Measurements from ENCODE around the gene BRIP1.

DNA sequence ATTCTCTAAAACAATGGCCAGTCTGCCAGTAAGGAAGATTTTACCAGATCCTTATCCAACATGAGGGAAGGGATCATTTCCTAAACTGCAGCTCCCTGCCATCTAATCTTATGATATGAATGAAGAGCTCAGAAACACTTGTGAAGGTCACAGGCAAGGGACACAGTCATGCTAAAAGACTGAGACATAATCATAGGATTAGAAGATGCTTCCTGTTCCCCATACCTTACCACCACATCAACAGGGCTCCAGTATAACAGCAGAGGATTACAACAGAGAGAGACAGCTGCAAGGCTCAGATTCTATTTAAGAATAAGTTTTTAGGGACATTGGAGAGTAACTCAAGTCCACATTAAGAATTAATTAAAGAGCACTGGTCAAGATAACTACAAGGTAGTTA is 93.3 kb downstream of the BRIP1 start:
- TF ChIP-seq, protein P1, sequence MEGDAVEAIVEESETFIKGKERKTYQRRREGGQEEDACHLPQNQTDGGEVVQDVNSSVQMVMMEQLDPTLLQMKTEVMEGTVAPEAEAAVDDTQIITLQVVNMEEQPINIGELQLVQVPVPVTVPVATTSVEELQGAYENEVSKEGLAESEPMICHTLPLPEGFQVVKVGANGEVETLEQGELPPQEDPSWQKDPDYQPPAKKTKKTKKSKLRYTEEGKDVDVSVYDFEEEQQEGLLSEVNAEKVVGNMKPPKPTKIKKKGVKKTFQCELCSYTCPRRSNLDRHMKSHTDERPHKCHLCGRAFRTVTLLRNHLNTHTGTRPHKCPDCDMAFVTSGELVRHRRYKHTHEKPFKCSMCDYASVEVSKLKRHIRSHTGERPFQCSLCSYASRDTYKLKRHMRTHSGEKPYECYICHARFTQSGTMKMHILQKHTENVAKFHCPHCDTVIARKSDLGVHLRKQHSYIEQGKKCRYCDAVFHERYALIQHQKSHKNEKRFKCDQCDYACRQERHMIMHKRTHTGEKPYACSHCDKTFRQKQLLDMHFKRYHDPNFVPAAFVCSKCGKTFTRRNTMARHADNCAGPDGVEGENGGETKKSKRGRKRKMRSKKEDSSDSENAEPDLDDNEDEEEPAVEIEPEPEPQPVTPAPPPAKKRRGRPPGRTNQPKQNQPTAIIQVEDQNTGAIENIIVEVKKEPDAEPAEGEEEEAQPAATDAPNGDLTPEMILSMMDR (conservative IDR thresholded peaks at IDR 0.05; ENCODE audit: low read depth in 2 of 2): no peak
- TF ChIP-seq ETS1 (IDR thresholded peaks at IDR 0.05) (no peak), ZNF331 (CRISPR knock-in tag; IDR thresholded peaks at IDR 0.05; ENCODE audit: low read depth) (no peak), EZH2 (IDR thresholded peaks at IDR 0.05; ENCODE audit: low read depth, unreplicated experiment) (no peak), POLR2AphosphoS5 (IDR thresholded peaks at IDR 0.05; ENCODE audit: low read depth) (no peak), EZH2phosphoT487 (IDR thresholded peaks at IDR 0.05; ENCODE audit: unreplicated experiment) (no peak), STAT1 (IDR thresholded peaks at IDR 0.05; ENCODE audit: unreplicated experiment) (no peak), CREB1 (CRISPR knock-in tag; IDR thresholded peaks at IDR 0.05; ENCODE audit: low read depth) (no peak), JUNB (IDR thresholded peaks at IDR 0.05; ENCODE audit: unreplicated experiment) (no peak)
- TF ChIP-seq, protein P2, sequence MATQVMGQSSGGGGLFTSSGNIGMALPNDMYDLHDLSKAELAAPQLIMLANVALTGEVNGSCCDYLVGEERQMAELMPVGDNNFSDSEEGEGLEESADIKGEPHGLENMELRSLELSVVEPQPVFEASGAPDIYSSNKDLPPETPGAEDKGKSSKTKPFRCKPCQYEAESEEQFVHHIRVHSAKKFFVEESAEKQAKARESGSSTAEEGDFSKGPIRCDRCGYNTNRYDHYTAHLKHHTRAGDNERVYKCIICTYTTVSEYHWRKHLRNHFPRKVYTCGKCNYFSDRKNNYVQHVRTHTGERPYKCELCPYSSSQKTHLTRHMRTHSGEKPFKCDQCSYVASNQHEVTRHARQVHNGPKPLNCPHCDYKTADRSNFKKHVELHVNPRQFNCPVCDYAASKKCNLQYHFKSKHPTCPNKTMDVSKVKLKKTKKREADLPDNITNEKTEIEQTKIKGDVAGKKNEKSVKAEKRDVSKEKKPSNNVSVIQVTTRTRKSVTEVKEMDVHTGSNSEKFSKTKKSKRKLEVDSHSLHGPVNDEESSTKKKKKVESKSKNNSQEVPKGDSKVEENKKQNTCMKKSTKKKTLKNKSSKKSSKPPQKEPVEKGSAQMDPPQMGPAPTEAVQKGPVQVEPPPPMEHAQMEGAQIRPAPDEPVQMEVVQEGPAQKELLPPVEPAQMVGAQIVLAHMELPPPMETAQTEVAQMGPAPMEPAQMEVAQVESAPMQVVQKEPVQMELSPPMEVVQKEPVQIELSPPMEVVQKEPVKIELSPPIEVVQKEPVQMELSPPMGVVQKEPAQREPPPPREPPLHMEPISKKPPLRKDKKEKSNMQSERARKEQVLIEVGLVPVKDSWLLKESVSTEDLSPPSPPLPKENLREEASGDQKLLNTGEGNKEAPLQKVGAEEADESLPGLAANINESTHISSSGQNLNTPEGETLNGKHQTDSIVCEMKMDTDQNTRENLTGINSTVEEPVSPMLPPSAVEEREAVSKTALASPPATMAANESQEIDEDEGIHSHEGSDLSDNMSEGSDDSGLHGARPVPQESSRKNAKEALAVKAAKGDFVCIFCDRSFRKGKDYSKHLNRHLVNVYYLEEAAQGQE (IDR thresholded peaks at IDR 0.05; ENCODE audit: unreplicated experiment): no peak

Measured in GM23338 (cell line).